ENCODE data around the gene ERBB2. TPM values are rescaled to one million over a fixed set of nuclear protein-coding genes. Genes with fewer than 3 reads are reported as not detected.

ERBB2 gene
- total and polyA plus RNA-seq, 10 of the 15 experiments (the other 5 are each of a cell fraction or from before 2014, with no cell fraction given), result 0.39 to 7.0 (median 4.3) TPM

DNA sequence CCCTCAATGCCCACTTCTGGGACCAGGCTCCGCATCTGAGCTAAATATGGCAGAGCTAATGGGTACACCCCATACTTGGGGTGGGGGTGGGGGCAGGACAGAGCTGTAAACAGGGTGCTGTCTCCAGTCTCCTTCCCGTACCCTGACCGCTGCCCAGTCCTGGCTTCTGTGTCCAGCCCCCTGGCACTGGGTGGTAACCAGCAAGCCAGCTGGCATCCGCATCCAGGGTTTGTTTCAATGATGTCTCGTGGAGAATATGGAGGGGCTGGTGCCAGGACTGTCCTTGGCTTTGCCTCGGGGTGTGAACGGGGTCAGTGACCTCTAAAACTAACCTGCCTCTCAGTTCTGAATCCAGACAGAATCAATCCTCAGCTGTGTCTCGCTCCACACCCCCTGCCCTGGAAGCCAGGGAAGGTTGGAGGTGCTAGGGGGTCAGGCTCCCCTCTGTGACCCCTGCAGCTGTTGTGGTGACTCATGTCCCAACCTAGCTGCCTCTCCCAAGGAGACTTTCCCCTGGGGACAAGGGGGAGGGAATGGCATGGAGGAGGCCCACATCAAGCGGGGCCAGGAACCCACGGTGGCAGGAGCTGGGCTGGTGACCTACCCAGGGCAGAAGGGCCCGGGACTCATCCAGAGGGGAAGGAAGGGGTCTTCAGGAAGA, 33.1 kb upstream of the ERBB2 start:
- BruUV-seq (replicated peaks), result no TSS peak
- POLR2A ChIA-PET, result interaction anchor here (0.7 kb wide), 1 partner anchor 32 kb away, joined by 4 read pairs; no protein-coding TSS in a partner anchor
- Histone ChIP-seq H3K9me3 (replicated peaks; ENCODE audit: control insufficient read depth, insufficient read depth, low read length) (no peaks in the 10 kb centered on the region), H3K79me2 (ENCODE audit: control insufficient read depth, insufficient read depth, low read length) (no peaks in the 10 kb centered on the region), H2AFZ (ENCODE audit: control insufficient read depth, low read depth, low read length) (no peak overlapping the region), H3K36me3 (ENCODE audit: control insufficient read depth in 2 of 2, insufficient read depth in 2 of 2, low read length in 1 of 2) (peaks cover 0 to 7% of the 10 kb centered on the region in 2 experiments; a peak in 3 of 4 replicates), H3K4me2 (ENCODE audit: control insufficient read depth, insufficient read depth) (no peak overlapping the region), H3K4me3 (no peak overlapping the region), H3K27me3 (replicated peaks in 1 of 2; ENCODE audit: control insufficient read depth in 2 of 2, insufficient read depth in 2 of 2, low read length in 1 of 2) (peaks cover 4 to 6% of the 10 kb centered on the region in 2 experiments; a peak in 3 of 4 replicates), H4K20me1 (ENCODE audit: control insufficient read depth, insufficient read depth) (no peaks in the 10 kb centered on the region; the same call in 1 of the 2 replicates), H3K4me1 (ENCODE audit: control insufficient read depth, insufficient read depth, low read length) (no peaks in the 10 kb centered on the region), H3K27ac (ENCODE audit: control insufficient read depth, insufficient read depth) (no peak overlapping the region), H3K9ac (ENCODE audit: control insufficient read depth, insufficient read depth, low read length) (no peak overlapping the region)
- FAIRE-seq (no peak), DNase-seq (ENCODE audit: low read depth, low spot score) (no peak), ATAC-seq (no peak)
- no peak for TF ChIP-seq ZSCAN29 (IDR thresholded peaks at IDR 0.05)
- TF ChIP-seq TBL1XR1 (IDR thresholded peaks at IDR 0.05; ENCODE audit: low read depth, low read length), result no peak
- TF ChIP-seq JUND (IDR thresholded peaks at IDR 0.05; ENCODE audit: low read depth, low read length), result no peak
- no peak for TF ChIP-seq IRF4 (IDR thresholded peaks at IDR 0.05; ENCODE audit: low read depth, low read length)
- no peak for TF ChIP-seq GABPA (IDR thresholded peaks at IDR 0.05; ENCODE audit: low read depth)
- no peak for TF ChIP-seq BRCA1 (IDR thresholded peaks at IDR 0.05; ENCODE audit: low read depth, low read length)
- no peak for TF ChIP-seq NFYB (IDR thresholded peaks at IDR 0.05; ENCODE audit: insufficient read depth, low read depth, low read length)
- TF ChIP-seq POLR2A (IDR thresholded peaks at IDR 0.05; ENCODE audit: low read depth, low read length), result no peak
- TF ChIP-seq NBN (IDR thresholded peaks at IDR 0.05), result no peak
- TF ChIP-seq, protein P1, sequence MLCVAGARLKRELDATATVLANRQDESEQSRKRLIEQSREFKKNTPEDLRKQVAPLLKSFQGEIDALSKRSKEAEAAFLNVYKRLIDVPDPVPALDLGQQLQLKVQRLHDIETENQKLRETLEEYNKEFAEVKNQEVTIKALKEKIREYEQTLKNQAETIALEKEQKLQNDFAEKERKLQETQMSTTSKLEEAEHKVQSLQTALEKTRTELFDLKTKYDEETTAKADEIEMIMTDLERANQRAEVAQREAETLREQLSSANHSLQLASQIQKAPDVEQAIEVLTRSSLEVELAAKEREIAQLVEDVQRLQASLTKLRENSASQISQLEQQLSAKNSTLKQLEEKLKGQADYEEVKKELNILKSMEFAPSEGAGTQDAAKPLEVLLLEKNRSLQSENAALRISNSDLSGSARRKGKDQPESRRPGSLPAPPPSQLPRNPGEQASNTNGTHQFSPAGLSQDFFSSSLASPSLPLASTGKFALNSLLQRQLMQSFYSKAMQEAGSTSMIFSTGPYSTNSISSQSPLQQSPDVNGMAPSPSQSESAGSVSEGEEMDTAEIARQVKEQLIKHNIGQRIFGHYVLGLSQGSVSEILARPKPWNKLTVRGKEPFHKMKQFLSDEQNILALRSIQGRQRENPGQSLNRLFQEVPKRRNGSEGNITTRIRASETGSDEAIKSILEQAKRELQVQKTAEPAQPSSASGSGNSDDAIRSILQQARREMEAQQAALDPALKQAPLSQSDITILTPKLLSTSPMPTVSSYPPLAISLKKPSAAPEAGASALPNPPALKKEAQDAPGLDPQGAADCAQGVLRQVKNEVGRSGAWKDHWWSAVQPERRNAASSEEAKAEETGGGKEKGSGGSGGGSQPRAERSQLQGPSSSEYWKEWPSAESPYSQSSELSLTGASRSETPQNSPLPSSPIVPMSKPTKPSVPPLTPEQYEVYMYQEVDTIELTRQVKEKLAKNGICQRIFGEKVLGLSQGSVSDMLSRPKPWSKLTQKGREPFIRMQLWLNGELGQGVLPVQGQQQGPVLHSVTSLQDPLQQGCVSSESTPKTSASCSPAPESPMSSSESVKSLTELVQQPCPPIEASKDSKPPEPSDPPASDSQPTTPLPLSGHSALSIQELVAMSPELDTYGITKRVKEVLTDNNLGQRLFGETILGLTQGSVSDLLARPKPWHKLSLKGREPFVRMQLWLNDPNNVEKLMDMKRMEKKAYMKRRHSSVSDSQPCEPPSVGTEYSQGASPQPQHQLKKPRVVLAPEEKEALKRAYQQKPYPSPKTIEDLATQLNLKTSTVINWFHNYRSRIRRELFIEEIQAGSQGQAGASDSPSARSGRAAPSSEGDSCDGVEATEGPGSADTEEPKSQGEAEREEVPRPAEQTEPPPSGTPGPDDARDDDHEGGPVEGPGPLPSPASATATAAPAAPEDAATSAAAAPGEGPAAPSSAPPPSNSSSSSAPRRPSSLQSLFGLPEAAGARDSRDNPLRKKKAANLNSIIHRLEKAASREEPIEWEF (IDR thresholded peaks at IDR 0.05; ENCODE audit: insufficient replicate concordance, low read depth, low read length), result no peak
- no peak for TF ChIP-seq IKZF1 (conservative IDR thresholded peaks at IDR 0.05)
- TF ChIP-seq MXI1 (IDR thresholded peaks at IDR 0.05; ENCODE audit: low read depth, low read length), result no peak
- CTCF ChIA-PET, result interaction anchor here (0.6 to 8.4 kb wide), 5 partner anchors 10 to 43 kb away, joined by 3 to 64 read pairs (median 4); no protein-coding TSS in a partner anchor
- in situ Hi-C loops (cut with MboI) (no loop called here), intact Hi-C loops (cut with micrococcal nuclease; ENCODE audit: unreplicated experiment) (no loop called here)
- RAD21 ChIA-PET (ENCODE audit: unreplicated experiment), result no interaction called here
- SMC1A ChIA-PET (ENCODE audit: uncharacterized antibody, unreplicated experiment), result no interaction called here
- WGBS (ENCODE audit: insufficient coverage, insufficient replicate concordance, low lambda C conversion rate, missing lambda C conversion rate), result 33% methylated on average over 11 of the region's 11 CpGs
